Activated gamma-delta T cell (primary cell): Measurements from ENCODE around the gene PLBD1.

ENCODE experiments used
- DNase-seq: peaks from one replicate; lab custom pipeline; 2025; lab: John Stamatoyannopoulos, UW

Gene PLBD1

GRCh38 chr12:14570231-14570630 lies 2.5 kb upstream of the PLBD1 start:
- no peak for DNase-seq

DNA sequence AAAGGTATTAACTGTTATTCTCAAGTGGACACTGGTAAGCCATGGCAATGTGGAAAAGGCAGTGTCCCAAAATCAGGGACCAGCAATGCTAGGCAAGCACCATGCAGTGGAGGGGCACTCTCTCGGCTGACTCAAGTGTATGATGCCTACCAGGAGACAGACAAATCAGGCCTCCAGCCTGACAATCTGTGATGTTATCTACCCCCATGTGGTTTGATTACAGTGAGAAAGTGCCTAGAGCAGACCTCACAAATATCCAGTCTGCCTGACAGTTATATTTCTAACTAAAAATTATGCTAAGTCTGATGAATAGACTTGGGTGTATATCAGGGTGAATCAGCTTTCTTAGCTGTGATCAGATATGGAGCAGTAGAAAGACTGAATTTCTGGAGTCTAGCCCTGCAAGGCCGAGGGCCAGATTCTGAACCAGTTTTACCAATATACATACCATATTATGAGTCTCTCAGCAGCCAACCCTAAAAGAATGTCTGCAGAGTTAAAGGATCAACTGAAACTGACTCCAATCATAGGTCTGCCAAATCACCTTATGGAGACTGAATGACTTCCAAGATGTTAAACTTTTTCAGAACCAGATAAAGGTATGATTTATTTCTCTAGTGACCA lies 3.2 kb downstream of the PLBD1 start:
- no peak for DNase-seq

- no peak for DNase-seq
Observed at GRCh38 chr12:14563046-14563445, 4.6 kb downstream of the PLBD1 start.

DNA sequence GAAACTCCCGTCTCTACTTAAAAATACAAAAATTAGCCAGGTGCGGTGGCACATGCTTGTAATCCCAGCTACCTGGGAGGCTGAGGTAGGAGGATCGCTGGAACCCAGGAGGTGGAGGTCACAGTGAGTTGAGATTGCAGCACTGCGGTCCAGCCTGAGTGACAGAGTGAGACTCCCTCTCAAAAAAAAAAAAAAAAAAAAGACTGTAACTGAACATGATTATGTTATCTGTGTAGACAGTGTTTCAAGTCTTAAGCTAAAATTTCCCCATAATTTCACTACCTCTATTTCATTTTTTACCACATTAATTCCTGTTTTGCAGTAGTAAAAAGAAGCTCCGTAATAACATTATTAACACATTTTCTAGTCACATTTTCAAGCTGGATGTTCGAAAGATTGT lies 5.4 kb downstream of the PLBD1 start:
- DNase-seq, result no peak

GRCh38 chr12:14561677-14562238 lies 5.9 kb downstream of the PLBD1 start:
- no peak for DNase-seq

- DNase-seq, result no peak
Observed at GRCh38 chr12:14560904-14561574, 6.6 kb downstream of the PLBD1 start.

GRCh38 chr12:14558473-14558959 lies 9.2 kb downstream of the PLBD1 start:
- DNase-seq, result no peak

GRCh38 chr12:14557966-14558365 lies 9.7 kb downstream of the PLBD1 start:
- DNase-seq, result no peak

GRCh38 chr12:14554281-14555007 lies 13.2 kb downstream of the PLBD1 start:
- no peak for DNase-seq

GRCh38 chr12:14548609-14549008 lies 19.1 kb downstream of the PLBD1 start:
- DNase-seq, result no peak

- DNase-seq, result no peak
Observed at GRCh38 chr12:14547571-14547970, 20.1 kb downstream of the PLBD1 start.

- DNase-seq, result no peak
Observed at GRCh38 chr12:14545144-14546124, 22.2 kb downstream of the PLBD1 start.

- DNase-seq, result no peak
Observed at GRCh38 chr12:14540801-14541462, 26.8 kb downstream of the PLBD1 start.

DNA sequence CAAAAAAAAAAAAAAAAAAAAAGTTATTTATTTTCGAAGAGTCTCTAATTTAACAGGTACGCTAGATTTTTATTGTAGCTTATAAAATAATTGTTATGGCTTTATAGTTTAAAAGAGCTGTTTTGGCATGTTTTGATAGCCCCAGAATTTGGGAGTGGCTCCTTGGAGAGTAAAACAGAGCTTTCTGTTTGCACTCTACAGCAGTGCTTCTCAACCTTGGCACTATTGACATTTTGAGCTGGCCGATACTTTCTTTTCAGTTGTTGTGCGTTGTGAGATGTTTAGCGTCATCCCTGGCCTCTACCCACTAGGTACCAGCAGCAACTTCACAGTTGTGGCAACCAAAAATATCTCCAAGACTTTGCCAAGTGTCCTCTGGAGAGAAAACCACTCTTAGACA lies 30.6 kb downstream of the PLBD1 start:
- DNase-seq, result no peak

DNA sequence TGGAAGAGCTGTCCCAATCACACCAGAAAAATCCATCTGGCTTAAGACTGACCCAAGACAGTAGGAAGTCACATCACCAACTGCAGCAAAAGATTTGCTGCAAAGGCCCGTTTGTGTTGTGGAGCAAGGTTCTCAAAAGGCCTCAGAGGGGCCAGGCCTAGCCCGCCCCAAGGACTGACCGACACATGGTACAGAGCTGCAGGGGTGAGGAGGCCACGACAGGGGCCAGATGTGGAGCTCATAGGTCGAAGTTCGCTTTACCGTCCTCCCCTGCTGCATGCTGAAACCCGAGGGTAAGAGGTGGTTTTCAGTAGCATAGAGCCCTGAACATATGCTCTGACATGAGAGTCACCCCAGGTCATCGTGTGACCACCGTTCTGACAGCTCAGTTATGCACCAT lies 35.5 kb downstream of the PLBD1 start:
- no peak for DNase-seq

GRCh38 chr12:14525964-14526363 lies 41.7 kb downstream of the PLBD1 start:
- no peak for DNase-seq

GRCh38 chr12:14521822-14522221 lies 45.9 kb downstream of the PLBD1 start:
- no peak for DNase-seq

DNA sequence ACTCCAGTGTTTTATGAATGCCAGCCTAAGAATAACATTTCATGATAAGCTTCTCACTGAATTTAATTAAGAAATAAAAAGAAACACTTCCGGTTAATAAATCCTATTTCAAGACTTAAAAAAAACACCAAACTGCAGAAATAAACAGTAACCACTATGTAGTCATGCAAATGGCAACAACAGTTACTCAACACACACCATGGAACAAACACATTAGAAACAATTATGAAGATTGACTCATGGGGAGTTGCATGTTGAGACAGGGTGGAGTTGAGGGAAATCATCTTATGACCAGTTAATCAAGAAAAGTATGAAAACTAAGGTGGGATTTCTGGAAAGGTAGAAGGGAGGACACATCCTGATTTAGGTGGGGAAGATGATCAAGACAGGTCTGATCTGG lies 52.7 kb downstream of the PLBD1 start:
- DNase-seq, result no peak

GRCh38 chr12:14514154-14514842 lies 53.4 kb downstream of the PLBD1 start:
- no peak for DNase-seq

- no peak for DNase-seq
Observed at GRCh38 chr12:14510574-14510973, 57.1 kb downstream of the PLBD1 start.
